Epithelial cell of proximal tubule (primary cell): ENCODE results near the gene GGT7. TPM values are rescaled to one million over a fixed set of nuclear protein-coding genes. Genes with fewer than 3 reads are reported as not detected.
"Not testable (repeated sequence)": the region's sequence is repeated elsewhere in the genome, so short reads cannot be mapped to it uniquely, and the experiment has no call there.

Experiments used
- DNase-seq: peaks from one replicate; pipeline ENCODE4 v3.0.0-alpha.2; 2011; ENCODE audit warnings: low read depth
- H3K4me3 ChIP-seq: 2 replicates; pipeline ENCODE4 v1.5.1; 2011; ENCODE audit warnings: low read depth, mild to moderate bottlenecking, low read length
- total RNA-seq: library from RNA; depleted of rRNA; stranded (reverse); fragments of >200 nt; gene quantifications from 2 replicates; pipeline ENCODE4 v1.2.3, GENCODE V29; 2015
- TF ChIP-seq, protein P1 (sequence below): conservative IDR thresholded peaks from 2 replicates; pipeline ENCODE4 v1.5.1; 2012; ENCODE audit warnings: low read depth, mild to moderate bottlenecking, low read length

GGT7 gene
- total RNA-seq, 1 donor from 2014 or later: 9.2 TPM

DNA sequence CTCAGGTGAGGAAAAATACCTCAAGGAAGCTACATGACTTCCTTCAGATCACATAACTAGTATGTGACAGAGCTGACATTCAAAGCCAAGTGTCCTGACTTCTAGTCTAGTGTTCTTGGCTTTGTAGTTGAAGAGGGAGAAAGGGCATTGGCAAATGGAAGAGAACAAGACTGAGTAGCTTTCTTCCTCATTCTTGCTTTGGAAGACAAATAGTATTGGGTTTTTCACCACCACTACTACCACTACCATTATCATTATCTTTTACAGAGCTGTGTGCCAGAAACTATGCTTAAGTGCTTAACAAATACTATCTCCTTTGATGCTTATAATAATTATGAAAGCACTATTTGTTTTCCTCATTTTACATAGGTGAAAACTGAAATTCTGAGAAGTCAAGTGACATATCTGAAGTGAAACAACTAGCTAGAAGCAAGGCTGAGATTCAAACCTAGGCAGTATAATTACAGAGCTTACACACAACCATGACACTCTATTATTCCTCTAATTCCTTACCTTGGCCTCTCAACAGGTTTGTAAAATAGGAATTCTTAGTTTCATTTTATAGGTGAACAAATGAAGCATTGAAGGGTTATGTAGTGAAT, 10.5 kb upstream of the GGT7 start:
- TF ChIP-seq, protein P1, sequence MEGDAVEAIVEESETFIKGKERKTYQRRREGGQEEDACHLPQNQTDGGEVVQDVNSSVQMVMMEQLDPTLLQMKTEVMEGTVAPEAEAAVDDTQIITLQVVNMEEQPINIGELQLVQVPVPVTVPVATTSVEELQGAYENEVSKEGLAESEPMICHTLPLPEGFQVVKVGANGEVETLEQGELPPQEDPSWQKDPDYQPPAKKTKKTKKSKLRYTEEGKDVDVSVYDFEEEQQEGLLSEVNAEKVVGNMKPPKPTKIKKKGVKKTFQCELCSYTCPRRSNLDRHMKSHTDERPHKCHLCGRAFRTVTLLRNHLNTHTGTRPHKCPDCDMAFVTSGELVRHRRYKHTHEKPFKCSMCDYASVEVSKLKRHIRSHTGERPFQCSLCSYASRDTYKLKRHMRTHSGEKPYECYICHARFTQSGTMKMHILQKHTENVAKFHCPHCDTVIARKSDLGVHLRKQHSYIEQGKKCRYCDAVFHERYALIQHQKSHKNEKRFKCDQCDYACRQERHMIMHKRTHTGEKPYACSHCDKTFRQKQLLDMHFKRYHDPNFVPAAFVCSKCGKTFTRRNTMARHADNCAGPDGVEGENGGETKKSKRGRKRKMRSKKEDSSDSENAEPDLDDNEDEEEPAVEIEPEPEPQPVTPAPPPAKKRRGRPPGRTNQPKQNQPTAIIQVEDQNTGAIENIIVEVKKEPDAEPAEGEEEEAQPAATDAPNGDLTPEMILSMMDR: no peak
- H3K4me3 ChIP-seq: no peak overlapping the region
- DNase-seq: no peak

DNA sequence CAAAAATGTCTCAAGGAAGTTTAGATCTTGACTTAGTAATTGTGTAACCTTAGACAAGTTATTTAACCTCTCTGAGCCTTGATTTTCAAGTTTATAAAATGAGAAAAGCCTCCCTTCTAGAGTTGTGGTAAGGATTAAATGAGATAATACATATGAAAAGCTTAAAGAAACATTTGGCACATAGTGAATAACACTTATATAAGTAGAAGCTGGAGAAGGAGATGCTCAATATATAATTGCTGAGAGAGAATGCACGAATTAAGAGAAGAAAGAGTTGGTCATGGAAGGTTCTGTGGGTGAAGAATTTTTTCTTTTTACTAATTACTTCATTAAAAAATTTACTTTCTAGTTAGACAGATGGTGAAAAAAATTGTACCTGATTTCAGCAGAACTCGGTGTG, 9.0 kb upstream of the GGT7 start:
- DNase-seq: no peak
- no peak overlapping the region for H3K4me3 ChIP-seq
- TF ChIP-seq, protein P1: no peak

DNA sequence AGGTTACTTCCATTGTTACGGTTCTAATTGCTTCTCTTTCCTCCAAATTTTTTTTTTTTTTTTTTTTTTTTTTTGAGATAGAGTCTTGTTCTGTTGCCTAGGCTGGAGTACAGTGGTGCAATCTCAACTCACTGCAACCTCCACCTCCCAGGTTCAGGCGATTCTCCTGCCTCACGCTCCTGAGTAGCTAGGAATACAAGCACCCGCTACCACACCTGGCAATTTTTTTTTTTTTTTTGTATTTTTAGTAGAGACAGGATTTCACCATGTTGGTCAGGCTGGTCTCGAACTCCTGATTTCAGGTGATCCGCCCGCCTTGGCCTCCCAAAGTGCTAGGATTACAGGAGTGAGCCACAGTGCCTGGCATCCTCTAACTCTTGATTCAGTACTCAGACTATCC, 8.3 kb upstream of the GGT7 start:
- not testable (repeated sequence) for H3K4me3 ChIP-seq, DNase-seq

DNA sequence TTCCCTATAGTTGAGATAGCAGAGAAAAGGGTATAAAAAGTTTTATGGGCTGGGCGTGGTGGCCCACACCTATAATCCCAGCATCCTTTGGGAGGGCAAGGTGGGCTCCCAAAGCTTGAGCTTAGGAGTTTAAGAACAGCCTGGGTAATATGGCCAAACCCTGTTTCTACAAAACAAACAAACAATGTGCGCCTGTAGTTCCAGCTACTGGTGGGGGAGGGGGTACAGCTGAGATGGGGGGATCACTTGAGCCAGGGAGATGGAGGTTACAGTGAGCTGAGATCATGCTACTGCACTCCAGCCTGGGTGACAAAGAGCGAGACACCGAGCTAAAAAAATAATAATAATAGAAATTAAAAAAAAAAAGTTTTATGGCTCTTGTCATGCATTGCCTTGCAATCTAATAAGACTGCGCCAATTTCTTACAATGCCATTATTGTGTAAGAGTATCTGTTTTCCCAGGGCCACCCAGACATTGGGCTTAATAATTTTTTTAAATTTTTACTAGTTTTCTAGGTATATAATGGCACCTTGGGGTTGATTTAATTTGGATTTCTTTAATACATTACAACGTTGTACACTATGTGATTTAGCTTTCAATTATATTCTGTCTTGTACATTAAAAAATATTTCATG, 7.7 kb upstream of the GGT7 start:
- DNase-seq: no peak
- TF ChIP-seq, protein P1: no peak
- H3K4me3 ChIP-seq: no peak overlapping the region

DNA sequence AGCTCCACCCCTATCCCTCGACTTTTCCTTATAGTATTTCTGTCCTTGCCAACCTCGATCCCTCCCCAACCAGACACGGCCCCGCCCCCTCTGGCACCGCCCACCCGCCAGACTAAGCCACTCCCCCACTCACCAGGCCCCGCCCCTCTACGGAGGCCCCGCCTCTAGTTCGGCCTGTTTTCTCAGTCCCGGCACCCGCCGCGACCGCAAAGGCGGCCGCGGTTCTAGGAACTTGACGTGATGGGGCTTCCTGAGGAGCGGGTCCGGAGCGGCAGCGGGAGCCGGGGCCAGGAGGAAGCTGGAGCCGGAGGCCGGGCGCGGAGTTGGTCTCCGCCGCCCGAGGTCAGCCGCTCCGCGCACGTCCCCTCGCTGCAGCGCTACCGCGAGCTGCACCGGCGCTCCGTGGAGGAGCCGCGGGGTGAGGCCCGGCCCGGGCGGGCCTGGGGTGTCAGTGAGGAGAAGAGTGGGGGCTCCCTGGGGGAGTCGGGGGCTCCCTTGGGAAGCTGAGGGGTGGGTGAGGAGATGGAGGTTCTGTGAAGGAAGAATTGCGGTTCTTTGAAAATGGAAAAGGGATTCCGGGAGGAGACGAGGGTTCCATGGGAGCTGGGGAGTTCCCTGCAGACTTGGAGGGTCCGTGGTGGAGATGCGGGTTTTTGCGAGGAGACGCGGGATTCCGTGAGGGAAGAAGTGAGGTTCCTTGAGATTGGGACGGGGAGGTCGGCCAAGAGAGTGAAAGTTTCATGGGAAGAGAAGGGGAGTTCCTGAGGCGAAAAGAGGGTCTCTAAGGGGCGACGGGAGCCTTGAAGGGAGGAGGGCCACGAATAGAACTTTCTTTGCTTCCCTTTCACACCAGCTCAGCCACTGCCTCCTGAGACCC, 4.0 kb upstream of the GGT7 start, which contains the start of gene ACSS2:
TSS of gene ACSS2 (plus strand) at position 207 of the 877 bp plus-strand sequence. CDS start at position 241, 34 bp downstream.
- no peak for DNase-seq
- H3K4me3 ChIP-seq: peak within 1 kb of the TSS; percentile 95
- TF ChIP-seq, protein P1: no peak

DNA sequence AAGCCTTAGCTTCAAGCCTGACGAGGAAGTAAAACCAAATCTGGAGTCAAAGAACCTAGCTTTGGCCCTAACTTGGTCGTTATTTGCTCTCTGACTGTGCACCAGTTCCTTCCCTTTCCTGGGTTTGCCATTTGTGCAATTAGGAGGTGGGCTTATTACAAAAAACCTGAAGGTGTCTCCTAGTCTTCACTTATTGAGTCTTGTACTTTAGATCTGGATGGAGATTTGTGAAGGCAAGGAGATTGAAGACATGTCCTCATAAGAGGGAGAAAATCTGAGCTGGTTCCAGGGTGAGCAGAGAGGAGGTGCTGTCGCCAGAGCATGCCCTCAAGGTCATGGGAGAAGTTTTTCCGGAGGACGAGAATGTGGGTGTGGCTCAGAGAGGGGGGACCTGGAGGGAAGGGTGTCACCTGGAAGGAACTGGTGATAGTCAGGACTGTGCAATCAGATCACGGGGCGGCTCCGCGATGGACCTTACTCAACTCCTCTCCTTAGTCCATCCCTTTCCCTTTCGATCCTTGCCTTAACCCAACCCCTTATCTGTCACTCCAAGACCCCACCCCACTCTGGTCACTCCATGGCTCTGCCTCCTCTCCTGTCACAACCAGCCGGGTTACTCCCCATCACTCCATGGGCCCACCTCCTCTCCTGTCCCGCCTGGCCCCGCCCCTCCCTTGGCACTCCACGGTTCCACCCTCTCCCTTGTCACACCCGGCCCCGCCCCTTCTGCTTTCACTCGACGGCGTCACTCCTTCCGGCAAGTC, 3.2 kb upstream of the GGT7 start:
- TF ChIP-seq, protein P1: peak; percentile 40
- peak overlapping the region; percentile 50 for H3K4me3 ChIP-seq
- DNase-seq: peak; percentile 86
